GM19025 (cell line): ENCODE data around the gene WHRN.

Experiments used
- ATAC-seq: cut with Tn5 transposase; IDR thresholded peaks from one replicate; pipeline ENCODE4 v1.9.1; 2021; ENCODE audit warnings: mild to moderate bottlenecking, low read depth, moderate library complexity; ENCODE audit not compliant: unreplicated experiment

Gene WHRN

GRCh38 chr9:114405294-114406034 is 99.8 kb downstream of the WHRN start:
- ATAC-seq, result peak; percentile 89

GRCh38 chr9:114404531-114404930 is 100.7 kb downstream of the WHRN start:
- no peak for ATAC-seq

- no peak for ATAC-seq
Measured at GRCh38 chr9:114403153-114403756, 102.0 kb downstream of the WHRN start.

GRCh38 chr9:114401344-114401743 is 103.9 kb downstream of the WHRN start:
- no peak for ATAC-seq

- no peak for ATAC-seq
Measured at GRCh38 chr9:114400772-114401171, 104.5 kb downstream of the WHRN start.

GRCh38 chr9:114400219-114400618 is 105.1 kb downstream of the WHRN start:
- ATAC-seq, result no peak

- ATAC-seq, result no peak
Measured at GRCh38 chr9:114399381-114399780, 105.9 kb downstream of the WHRN start.

GRCh38 chr9:114397848-114398605 is 107.2 kb downstream of the WHRN start:
- peak; percentile 78 for ATAC-seq

GRCh38 chr9:114397219-114397847 is 107.9 kb downstream of the WHRN start:
- ATAC-seq, result no peak

- no peak for ATAC-seq
Measured at GRCh38 chr9:114396558-114397218, 108.6 kb downstream of the WHRN start.

- no peak for ATAC-seq
Measured at GRCh38 chr9:114395768-114396167, 109.5 kb downstream of the WHRN start.

GRCh38 chr9:114395334-114395617 is 110.0 kb downstream of the WHRN start:
- ATAC-seq, result no peak

- ATAC-seq, result no peak
Measured at GRCh38 chr9:114394523-114395333, 110.5 kb downstream of the WHRN start.

- no peak for ATAC-seq
Measured at GRCh38 chr9:114392749-114393112, 112.5 kb downstream of the WHRN start.

GRCh38 chr9:114390952-114391351 is 114.3 kb downstream of the WHRN start:
- no peak for ATAC-seq

- ATAC-seq, result no peak
Measured at GRCh38 chr9:114389612-114390368, 115.5 kb downstream of the WHRN start.

- no peak for ATAC-seq
Measured at GRCh38 chr9:114388764-114389375, 116.4 kb downstream of the WHRN start.

- no peak for ATAC-seq
Measured at GRCh38 chr9:114388357-114388682, 117.0 kb downstream of the WHRN start.
